HG03135 (cell line): ENCODE data around the gene BSN.
"Not testable (repeated sequence)": the region's sequence is repeated elsewhere in the genome, so short reads cannot be mapped to it uniquely, and the experiment has no call there.

Source experiments
- ATAC-seq: cut with Tn5 transposase; IDR thresholded peaks from one replicate; pipeline ENCODE4 v1.9.1; 2021; ENCODE audit warnings: mild to moderate bottlenecking, moderate library complexity; ENCODE audit not compliant: unreplicated experiment

Gene BSN

DNA sequence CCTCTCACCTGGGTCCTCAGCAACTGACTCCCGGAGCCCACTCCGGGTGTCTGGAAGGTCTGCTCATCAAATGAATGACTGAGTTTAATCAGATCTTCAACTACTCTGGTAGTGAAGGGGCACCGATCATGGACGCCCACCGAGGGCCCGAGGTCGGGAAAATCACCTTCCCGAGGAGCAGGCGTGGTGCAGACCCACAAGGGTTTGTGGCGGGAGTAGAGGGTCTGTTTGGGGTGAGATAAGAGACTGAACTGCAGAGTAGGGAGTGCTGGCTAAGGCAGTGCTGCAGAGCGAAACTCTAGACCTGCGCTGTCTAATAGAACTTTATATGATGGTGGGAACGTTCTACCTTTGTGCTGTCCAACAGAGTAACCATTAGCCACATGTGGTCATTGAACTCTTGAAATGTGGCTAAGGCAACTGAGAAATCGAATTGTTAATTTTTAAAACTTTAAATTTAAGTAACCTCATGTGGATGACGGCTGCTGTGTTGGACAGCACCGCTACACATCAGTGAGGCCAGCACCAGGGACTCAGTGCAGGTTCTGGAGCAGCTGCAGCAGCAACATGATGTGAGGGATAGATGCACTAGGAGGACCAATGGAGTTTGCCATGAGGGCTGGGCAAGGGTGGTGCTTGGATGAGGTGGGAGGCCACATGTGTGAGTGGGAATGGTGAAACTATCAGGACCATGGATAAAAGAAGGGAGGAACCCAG lies 135.8 kb downstream of the BSN start:
- ATAC-seq = peak; percentile 9

DNA sequence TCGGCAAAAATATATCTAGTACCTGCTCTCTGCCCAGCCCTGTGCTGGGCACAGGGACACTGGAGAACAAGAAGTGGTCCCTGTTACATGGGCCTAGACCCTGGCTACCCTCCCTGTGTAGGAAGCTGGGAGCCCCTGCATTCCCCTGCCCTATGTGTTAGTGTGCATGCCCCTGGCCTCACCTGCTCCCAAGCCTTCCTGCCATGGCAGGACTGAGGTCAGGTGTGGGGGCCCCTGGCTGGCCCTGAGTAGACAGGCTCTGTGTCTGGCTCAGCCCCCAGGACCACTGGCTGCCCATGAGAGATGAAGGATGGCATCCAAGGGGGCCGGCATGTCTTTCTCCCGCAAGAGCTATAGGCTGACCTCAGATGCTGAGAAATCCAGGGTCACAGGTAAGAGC lies 136.6 kb downstream of the BSN start:
- ATAC-seq = not testable (repeated sequence)

DNA sequence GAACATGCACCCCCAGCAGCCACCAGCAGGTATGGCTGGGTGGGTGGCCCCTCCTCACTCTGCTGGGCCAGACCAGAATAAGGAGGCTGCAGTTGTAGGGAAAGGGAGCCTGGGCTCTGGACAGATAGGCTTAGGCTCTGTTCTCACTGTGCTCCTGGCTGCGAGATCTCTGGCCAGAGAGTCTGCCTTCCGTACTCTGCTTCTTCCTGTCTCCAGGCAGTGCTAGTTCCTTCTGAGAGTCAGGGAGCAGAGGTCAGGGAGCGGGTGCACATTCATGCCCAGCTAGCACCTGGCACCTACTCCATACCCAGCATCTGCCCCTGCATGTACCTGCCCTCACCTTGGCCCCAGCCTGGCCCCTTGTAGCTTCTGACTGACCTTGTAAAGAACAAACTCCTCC lies 137.2 kb downstream of the BSN start:
- ATAC-seq = not testable (repeated sequence)

GRCh38 chr3:49694409-49695070 lies 140.3 kb downstream of the BSN start:
- not testable (repeated sequence) for ATAC-seq

DNA sequence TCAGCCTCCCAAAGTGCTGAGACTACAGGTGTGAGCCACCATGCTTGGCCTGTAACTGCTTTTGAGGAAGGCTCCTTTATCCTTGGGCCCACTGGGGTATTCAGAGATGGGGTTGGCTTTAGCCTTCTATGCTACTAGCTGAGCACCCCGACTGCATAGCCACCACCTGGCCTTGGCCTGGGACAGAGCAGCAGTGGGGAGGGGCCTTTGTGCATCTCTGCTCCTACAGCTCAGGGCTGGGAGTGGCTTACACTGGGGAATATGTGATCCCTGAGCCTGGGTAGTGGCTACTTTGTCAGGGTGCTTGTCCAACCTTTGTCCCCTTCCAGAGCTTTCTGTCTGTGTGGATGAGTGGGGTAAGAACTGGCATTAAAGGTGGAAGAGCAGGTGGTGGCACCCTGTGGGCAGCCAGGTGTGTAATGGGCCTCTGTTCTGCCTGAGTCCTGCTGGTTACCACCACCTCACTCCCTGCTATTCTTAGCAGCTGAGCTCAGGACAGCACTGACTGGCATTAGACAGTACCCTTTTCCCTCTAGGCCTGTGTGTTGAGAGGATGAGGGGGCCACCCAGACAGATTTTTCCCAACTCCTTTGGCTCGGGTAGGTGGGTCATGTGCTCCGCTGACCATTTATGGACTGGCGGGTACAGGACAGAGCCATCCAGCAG lies 141.2 kb downstream of the BSN start:
- ATAC-seq = not testable (repeated sequence)

GRCh38 chr3:49699281-49699979 lies 145.2 kb downstream of the BSN start:
- ATAC-seq = no peak

GRCh38 chr3:49700014-49700413 lies 145.7 kb downstream of the BSN start:
- ATAC-seq = no peak

DNA sequence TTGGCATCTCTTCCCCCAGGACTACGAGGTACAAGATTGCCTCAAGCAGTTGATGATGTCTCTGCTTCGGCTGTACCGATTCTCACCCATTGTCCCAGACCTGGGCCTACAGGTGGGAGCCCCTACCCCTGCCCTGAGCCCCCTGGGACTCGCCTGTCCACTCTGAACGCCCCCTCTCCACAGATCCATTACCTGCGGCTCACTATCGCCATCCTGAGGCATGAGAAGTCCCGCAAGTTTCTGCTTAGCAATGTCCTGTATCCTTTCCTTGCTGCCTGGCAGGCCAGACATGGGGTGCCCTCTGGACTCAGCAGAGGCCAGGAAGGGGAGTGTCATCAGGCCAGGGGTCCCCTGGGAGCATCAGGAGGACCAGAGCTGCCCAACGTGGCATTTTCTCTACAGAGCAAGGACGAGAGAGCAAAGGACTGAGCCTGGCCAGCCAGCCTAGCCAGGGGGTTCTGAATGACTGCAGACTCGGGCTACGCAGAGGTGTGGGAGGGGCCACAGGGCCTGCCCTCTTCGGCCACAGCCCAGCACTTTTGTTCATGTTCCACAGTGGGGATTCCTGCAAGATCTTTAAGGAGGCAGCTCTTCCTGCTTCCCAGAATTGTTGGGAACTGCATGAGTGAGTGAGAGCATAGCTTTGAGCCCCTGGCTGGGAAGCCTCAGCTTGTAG lies 146.3 kb downstream of the BSN start:
- no peak for ATAC-seq

GRCh38 chr3:49701388-49702077 lies 147.3 kb downstream of the BSN start:
- ATAC-seq = no peak

GRCh38 chr3:49702672-49703071 lies 148.4 kb downstream of the BSN start:
- ATAC-seq = no peak

- no peak for ATAC-seq
Observed at GRCh38 chr3:49703443-49703927, 149.2 kb downstream of the BSN start.

GRCh38 chr3:49703956-49704355 lies 149.7 kb downstream of the BSN start:
- ATAC-seq = no peak

GRCh38 chr3:49704629-49705028 lies 150.4 kb downstream of the BSN start:
- ATAC-seq = no peak

DNA sequence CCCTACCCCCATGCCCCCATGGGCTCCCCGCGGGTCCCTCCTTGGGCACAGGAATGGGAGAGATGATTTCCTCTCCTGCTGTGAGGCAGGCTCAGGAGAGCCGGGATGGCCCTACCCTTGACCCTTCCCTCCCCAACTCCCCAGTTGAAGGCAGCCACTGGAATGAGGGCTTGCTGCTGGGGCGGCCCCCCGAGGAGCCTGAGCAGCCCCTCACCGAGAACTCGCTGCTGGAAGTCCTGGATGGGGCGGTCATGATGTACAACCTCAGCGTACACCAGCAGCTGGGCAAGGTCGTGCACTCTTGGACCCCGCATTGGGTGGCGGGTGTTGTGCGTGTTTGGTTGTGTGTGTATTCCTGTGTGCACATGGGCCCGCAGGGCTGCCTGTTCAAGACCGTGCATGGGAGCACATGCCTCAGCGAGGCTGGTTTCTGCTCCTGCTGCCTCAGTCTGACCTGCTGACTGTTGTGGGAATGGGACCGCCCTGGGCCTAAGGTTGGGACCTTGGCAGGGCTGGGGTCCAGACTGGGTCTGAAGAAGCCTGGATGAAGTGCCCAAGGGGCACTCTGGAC lies 151.2 kb downstream of the BSN start:
- no peak for ATAC-seq

GRCh38 chr3:49706456-49707112 lies 152.3 kb downstream of the BSN start:
- ATAC-seq = no peak

DNA sequence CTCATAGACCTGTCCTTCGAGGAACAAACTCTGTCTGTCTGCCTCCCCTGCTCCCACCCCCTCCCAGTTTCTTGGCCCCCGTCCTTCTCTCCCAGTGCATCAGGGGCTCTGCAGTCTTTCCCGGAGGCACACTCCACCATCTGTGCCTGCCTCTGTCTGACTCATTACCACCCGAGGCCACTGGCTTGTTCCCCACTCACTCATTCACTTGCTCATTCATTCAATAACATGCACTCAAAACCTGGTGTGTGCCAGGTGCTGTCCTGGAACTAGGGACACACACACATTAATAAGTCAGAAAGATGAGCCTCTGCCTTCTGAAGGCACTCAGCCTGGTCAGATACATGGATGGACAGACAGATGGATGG lies 152.8 kb downstream of the BSN start:
- ATAC-seq = no peak

DNA sequence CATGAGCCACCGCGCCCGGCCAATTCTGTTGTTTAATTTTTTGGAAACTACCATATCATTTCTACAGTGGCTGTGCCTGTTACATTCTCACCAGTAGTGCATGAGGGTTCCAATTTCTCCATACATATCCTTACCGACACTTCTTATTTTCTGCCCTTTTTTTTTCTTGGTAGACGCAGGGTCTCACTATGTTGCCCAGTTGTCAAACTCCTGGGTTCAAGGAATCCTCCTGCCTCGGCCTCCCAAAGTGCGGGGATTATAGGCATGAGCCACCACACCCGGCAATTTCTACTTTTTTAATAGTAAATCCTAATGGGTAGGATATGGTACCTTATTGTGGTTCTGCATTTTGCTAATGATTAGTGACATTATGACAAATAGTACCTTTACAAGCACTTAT lies 155.6 kb downstream of the BSN start:
- ATAC-seq = no peak

DNA sequence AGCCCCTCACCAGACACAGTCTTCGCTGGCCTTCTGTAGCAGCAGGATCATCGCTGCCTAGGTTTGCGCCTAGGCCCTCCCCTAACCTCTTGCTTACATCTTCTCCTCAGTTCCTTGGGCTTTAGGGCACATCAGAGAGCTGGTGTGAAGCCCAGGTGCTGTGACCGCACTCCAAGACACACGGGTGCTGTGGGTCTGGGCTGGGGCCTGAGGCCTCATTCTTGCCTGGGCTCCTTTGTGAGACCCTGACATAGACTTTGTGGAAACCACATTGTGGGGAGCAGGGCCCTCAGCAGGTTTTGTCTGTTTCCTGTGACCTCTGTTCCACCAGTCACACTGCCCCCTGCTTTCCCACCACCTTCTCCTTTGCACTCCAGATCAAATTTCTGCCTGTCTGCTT lies 157.2 kb downstream of the BSN start:
- ATAC-seq = no peak

- ATAC-seq = no peak
Observed at GRCh38 chr3:49712166-49712565, 157.9 kb downstream of the BSN start.
